T-cell (primary cell): ENCODE data around the gene MAX. TPM values are rescaled to one million over a fixed set of nuclear protein-coding genes. Genes with fewer than 3 reads are reported as not detected.
"Not testable (repeated sequence)": the region's sequence is repeated elsewhere in the genome, so short reads cannot be mapped to it uniquely, and the experiment has no call there.

ENCODE experiments used
- ATAC-seq, 4 experiments: fragments of 200-7000 bp in 3 of 4; fragments of 150-1000 bp in 1 of 4; cut with Tn5 transposase; replicated peaks in 1 of 4; 1 replicate in 3 of 4; 2 replicates in 1 of 4; pipeline ENCODE4 v1.10.0; 2021; ENCODE audit warnings: moderate library complexity in 3 of 4, mild to moderate bottlenecking in 2 of 4, moderate number of reproducible peaks in 1 of 4
- CTCF ChIA-PET, 2 donors: fragments of 300-600 bp; sonication (Branson Sonifier 250); formaldehyde crosslinking; loops; one replicate each; lab custom pipeline; 2022; ENCODE audit warnings: antibody characterized with exemption in 2 of 2; lab: Charles Lee
- POLR2A ChIA-PET, 2 donors: fragments of 300-600 bp; sonication (Branson Sonifier 250); formaldehyde crosslinking; loops; one replicate each; lab custom pipeline; 2022; ENCODE audit warnings: antibody characterized with exemption in 2 of 2; lab: Charles Lee
- DNase-seq, 35 experiments: peaks; one replicate each; pipeline versions ENCODE4 v3.0.0 to v3.0.0-alpha.2; 2013 to 2023
- H3K27ac ChIP-seq: one replicate; pipeline ENCODE4 v1.5.1; 2013; ENCODE audit warnings: low read length
- H3K27me3 ChIP-seq, 2 experiments: replicated peaks in 1 of 2; 1 replicate in 1 of 2; 2 replicates in 1 of 2; pipeline versions ENCODE4 v1.6.1 to v1.7.0; 2013; ENCODE audit warnings: low read length in 1 of 2, mixed read lengths in 1 of 2; ENCODE audit not compliant: control insufficient read depth in 2 of 2, insufficient read depth in 2 of 2; ENCODE audit errors: extremely low read depth in 1 of 2
- H3K36me3 ChIP-seq, 2 donors: 1 replicate in 1 of 2; 2 replicates in 1 of 2; pipeline versions ENCODE4 v1.6.1 to v1.7.0; 2013; ENCODE audit warnings: low read length in 1 of 2; ENCODE audit not compliant: control insufficient read depth in 2 of 2, insufficient read depth in 1 of 2; ENCODE audit errors: extremely low read depth in 1 of 2
- H3K4me1 ChIP-seq, 2 experiments: 1 replicate in 1 of 2; 2 replicates in 1 of 2; pipeline versions ENCODE4 v1.6.1 to v1.7.0; 2013; ENCODE audit warnings: low read length in 2 of 2, mixed read lengths in 1 of 2; ENCODE audit not compliant: insufficient read depth in 2 of 2, control insufficient read depth in 1 of 2; ENCODE audit errors: extremely low read depth in 1 of 2
- H3K4me3 ChIP-seq, 2 donors: 1 replicate in 1 of 2; 2 replicates in 1 of 2; pipeline versions ENCODE4 v1.5.1 to v1.7.0; 2013; ENCODE audit warnings: mild to moderate bottlenecking in 2 of 2, low read length in 1 of 2, moderate library complexity in 1 of 2; ENCODE audit not compliant: control insufficient read depth in 1 of 2; ENCODE audit errors: extremely low read depth in 1 of 2
- H3K9me3 ChIP-seq: 2 replicates; pipeline ENCODE4 v1.7.0; 2013
- H3K27ac Mint-ChIP-seq, 2 donors: one replicate each; pipeline ENCODE4 v1.8.0; 2020 to 2021; ENCODE audit warnings: mild to moderate bottlenecking in 2 of 2, mixed read lengths in 2 of 2
- H3K27me3 Mint-ChIP-seq, 2 donors: one replicate each; pipeline ENCODE4 v1.8.0; 2021 to 2022; ENCODE audit warnings: mixed read lengths in 2 of 2
- H3K36me3 Mint-ChIP-seq: one replicate; pipeline ENCODE4 v1.8.0; 2021; ENCODE audit warnings: mixed read lengths
- H3K4me1 Mint-ChIP-seq, 3 donors: one replicate each; pipeline ENCODE4 v1.8.0; 2020 to 2022; ENCODE audit warnings: mixed read lengths in 3 of 3, mild to moderate bottlenecking in 1 of 3
- H3K4me3 Mint-ChIP-seq, 3 donors: one replicate each; pipeline ENCODE4 v1.8.0; 2020 to 2022; ENCODE audit warnings: mild to moderate bottlenecking in 3 of 3, mixed read lengths in 3 of 3, moderate library complexity in 3 of 3
- H3K9me3 Mint-ChIP-seq, 3 donors: one replicate each; pipeline ENCODE4 v1.8.0; 2020 to 2022; ENCODE audit warnings: mixed read lengths in 3 of 3
- WGBS: methylation state at CpG from one replicate; pipeline ENCODE4 v1.1.5; 2013; ENCODE audit warnings: missing lambda C conversion rate; ENCODE audit not compliant: insufficient coverage; 5-methylcytosine and 5-hydroxymethylcytosine counted together
- total RNA-seq, 35 experiments: library from RNA in 6 of 35; stranded (reverse) in 6 of 35; fragments of 120-200 nt in 1 of 35; gene quantifications; one replicate each; pipeline versions ENCODE4 v1.2.1 to v1.2.4 and lab custom pipeline; 2013 to 2026

The MAX gene
- total RNA-seq, 5 donors from 2014 or later (not counting 1 experiment from before 2014, with no cell fraction given), result 174 to 216 (median 207) TPM

- Histone ChIP-seq H3K36me3 (peaks cover 6 to 97% of the 10 kb centered on the region in 2 donors), H3K27ac (no peak overlapping the region), H3K4me1 (peaks cover 20 to 29% of the 10 kb centered on the region in 2 experiments), H3K9me3 (peaks cover 3% of the 10 kb centered on the region), H3K27me3 (no peaks in the 10 kb centered on the region), H3K4me3 (no peak overlapping the region)
- ATAC-seq, result no peak
- H3K36me3 Mint-ChIP-seq, result peaks cover 80% of the 10 kb centered on the region
- POLR2A ChIA-PET, result interaction anchor here in 1 of 2 donors (2.1 kb wide), 1 partner anchor 10 kb away, joined by 4 read pairs; no protein-coding TSS in a partner anchor
- peaks cover 65 to 80% (median 79%) of the 10 kb centered on the region in 3 donors for H3K4me1 Mint-ChIP-seq
- no peaks in the 10 kb centered on the region for H3K27me3 Mint-ChIP-seq
- WGBS, result 100% methylated on average over 1 of the region's 2 CpGs
- no peak overlapping the region for H3K27ac Mint-ChIP-seq
- H3K4me3 Mint-ChIP-seq, result no peak overlapping the region
- DNase-seq, result no peak
- peaks cover 0 to 9% (median 0%) of the 10 kb centered on the region in 3 donors for H3K9me3 Mint-ChIP-seq
- CTCF ChIA-PET, result no interaction called here
Observed at GRCh38 chr14:65092349-65092748, 10.0 kb downstream of the MAX start.

- peaks cover 76% of the 10 kb centered on the region for H3K36me3 Mint-ChIP-seq
- ATAC-seq, H3K27ac Mint-ChIP-seq, POLR2A ChIA-PET, H3K27me3 ChIP-seq, H3K4me3 ChIP-seq, H3K27me3 Mint-ChIP-seq, H3K9me3 ChIP-seq, H3K27ac ChIP-seq, H3K4me3 Mint-ChIP-seq, CTCF ChIA-PET, DNase-seq: not testable (repeated sequence)
- H3K4me1 Mint-ChIP-seq, result peaks cover 59 to 76% (median 76%) of the 10 kb centered on the region in 3 donors
- no CpG with 5 or more reads among the region's 8 CpGs for WGBS
- H3K9me3 Mint-ChIP-seq, result peaks cover 0 to 13% (median 4%) of the 10 kb centered on the region in 3 donors
- Histone ChIP-seq H3K36me3 (peaks cover 6 to 94% of the 10 kb centered on the region in 2 donors), H3K4me1 (peaks cover 0 to 14% of the 10 kb centered on the region in 2 experiments)
Observed at GRCh38 chr14:65087835-65088234, 14.5 kb downstream of the MAX start.

DNA sequence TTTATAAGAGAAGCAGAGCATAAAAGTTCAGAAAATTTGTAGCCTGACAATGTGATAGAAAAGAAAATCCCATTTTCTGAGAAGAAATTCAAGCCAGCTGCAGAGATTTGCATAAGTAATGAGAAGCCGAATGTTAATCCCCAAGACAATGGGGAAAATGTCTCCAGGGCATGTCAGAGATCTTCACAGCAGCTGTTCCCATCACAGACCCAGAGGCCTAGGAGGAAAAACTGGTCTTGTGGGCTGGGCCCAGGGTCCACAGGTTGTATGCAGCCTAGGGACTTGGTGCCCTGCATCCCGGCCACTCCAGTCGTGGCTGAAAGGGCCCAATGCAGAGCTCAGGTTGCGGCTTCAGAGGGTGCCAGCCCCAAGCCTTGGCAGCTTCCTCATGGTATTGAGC, 15.6 kb downstream of the MAX start:
- H3K27ac ChIP-seq, CTCF ChIA-PET, H3K9me3 ChIP-seq, POLR2A ChIA-PET, H3K4me3 Mint-ChIP-seq, H3K27me3 ChIP-seq, H3K27me3 Mint-ChIP-seq, H3K27ac Mint-ChIP-seq, ATAC-seq, DNase-seq, H3K4me3 ChIP-seq: not testable (repeated sequence)
- Histone ChIP-seq H3K36me3 (peaks cover 6 to 94% of the 10 kb centered on the region in 2 donors), H3K4me1 (peaks cover 0 to 23% of the 10 kb centered on the region in 2 experiments)
- Mint-ChIP-seq H3K4me1 (peaks cover 66 to 80% (median 80%) of the 10 kb centered on the region in 3 donors), H3K9me3 (peaks cover 0 to 13% (median 4%) of the 10 kb centered on the region in 3 donors), H3K36me3 (peaks cover 84% of the 10 kb centered on the region)
- WGBS, result 97% methylated on average over 4 of the region's 4 CpGs

DNA sequence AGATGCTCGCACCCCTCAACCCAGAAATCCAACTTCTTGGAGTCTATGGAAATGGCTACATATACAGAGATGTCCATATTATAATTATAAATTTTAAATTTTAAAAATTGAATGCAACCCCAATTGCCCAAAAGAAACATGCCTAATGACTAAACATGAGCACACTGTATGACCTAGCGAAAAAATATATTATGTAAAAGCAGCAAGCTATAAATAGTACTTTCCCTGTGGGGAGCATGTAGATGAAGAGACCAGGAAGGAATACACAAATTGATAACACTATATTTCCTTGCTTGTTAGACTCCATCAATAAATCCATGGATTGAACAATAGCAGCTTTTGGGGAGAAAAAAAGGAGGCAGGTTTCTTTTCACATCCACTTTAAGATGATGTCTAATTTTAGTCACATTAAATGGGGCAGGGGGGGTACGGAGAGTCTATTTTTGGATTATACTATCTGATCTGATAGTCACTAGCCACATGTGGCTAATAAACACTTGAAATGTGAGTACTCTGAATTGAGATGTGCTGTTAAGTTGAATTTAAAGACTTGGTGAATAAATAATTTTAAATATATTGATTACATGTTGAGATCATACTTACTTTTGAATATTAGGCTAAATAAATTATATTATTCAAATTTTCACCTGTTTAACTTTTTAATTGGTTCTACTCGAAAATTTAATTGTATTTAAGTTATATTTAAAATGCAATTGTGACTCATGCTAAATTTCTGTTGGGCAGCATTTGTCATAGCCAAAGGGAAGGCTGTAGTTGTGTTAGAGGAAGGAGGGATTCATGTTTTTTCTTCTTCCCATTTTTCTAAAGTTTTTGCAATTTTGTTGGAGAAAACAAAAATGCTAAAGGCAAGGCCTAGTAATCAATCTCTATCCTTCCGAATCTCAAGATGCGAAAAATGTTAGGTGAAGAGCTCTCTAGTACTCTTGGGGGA, 17.5 kb downstream of the MAX start:
- Mint-ChIP-seq H3K27ac (peak overlapping the region; percentile 37 to 63), H3K27me3 (no peaks in the 10 kb centered on the region), H3K9me3 (peaks cover 0 to 13% (median 4%) of the 10 kb centered on the region in 3 donors), H3K4me3 (peak overlapping the region in 1 of 3 donors; percentile 24), H3K4me1 (peaks cover 74 to 87% (median 86%) of the 10 kb centered on the region in 3 donors), H3K36me3 (peaks cover 89% of the 10 kb centered on the region)
- ChIA-PET CTCF (interaction anchor here in 1 of 2 donors (0.5 to 0.6 kb wide), 2 partner anchors 80 to 597 kb away, joined by 3 to 4 read pairs; no protein-coding TSS in a partner anchor), POLR2A (interaction anchor here in 1 of 2 donors (0.5 to 1.7 kb wide), 3 partner anchors 13 to 170 kb away, joined by 3 to 5 read pairs (median 5); no protein-coding TSS in a partner anchor)
- DNase-seq (no peak), ATAC-seq (no peak)
- H3K4me1 ChIP-seq, result peaks cover 8 to 29% of the 10 kb centered on the region in 2 experiments
- peaks cover 6 to 93% of the 10 kb centered on the region in 2 donors for H3K36me3 ChIP-seq
- no CpG with 5 or more reads among the region's 6 CpGs for WGBS
- no peak overlapping the region for H3K4me3 ChIP-seq
- H3K27ac ChIP-seq, result no peak overlapping the region
- peaks cover 3% of the 10 kb centered on the region for H3K9me3 ChIP-seq
- H3K27me3 ChIP-seq, result no peaks in the 10 kb centered on the region

DNA sequence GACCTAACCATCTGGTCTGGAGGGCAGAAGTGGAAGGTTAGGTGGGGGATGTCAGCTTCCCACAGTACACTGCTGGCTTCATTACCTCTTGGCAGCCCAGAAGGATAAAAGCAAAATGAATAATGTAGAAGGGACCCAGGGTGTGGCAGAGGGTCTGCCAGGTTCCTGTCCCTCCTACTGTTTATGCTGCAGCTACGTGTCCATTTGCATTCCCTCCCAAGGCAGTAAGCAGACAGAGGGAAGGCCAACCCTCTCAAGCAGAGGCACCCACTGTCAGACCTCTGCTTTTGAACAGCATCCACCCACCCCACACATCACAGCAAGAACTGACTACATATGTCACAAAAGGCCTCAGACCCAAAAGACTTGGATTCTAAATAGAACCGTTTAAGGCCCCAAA, 19.4 kb downstream of the MAX start:
- ATAC-seq (no peak), DNase-seq (no peak)
- Histone ChIP-seq H3K4me3 (no peak overlapping the region), H3K4me1 (peaks cover 14 to 35% of the 10 kb centered on the region in 2 experiments), H3K9me3 (no peaks in the 10 kb centered on the region), H3K27ac (no peak overlapping the region), H3K27me3 (no peaks in the 10 kb centered on the region), H3K36me3 (peaks cover 4 to 88% of the 10 kb centered on the region in 2 donors)
- ChIA-PET CTCF (interaction anchor here (0.7 to 0.8 kb wide), 2 partner anchors 15 to 268 kb away, joined by 3 to 4 read pairs; no protein-coding TSS in a partner anchor), POLR2A (interaction anchor here in 1 of 2 donors (1.0 to 1.7 kb wide), 2 partner anchors 9 to 15 kb away, joined by 4 to 5 read pairs; no protein-coding TSS in a partner anchor)
- no peaks in the 10 kb centered on the region for H3K27me3 Mint-ChIP-seq
- H3K27ac Mint-ChIP-seq, result peak overlapping the region in 1 of 2 donors; percentile 44
- peaks cover 78 to 87% (median 86%) of the 10 kb centered on the region in 3 donors for H3K4me1 Mint-ChIP-seq
- 100% methylated on average over 1 of the region's 2 CpGs for WGBS
- no peak overlapping the region for H3K4me3 Mint-ChIP-seq
- H3K9me3 Mint-ChIP-seq, result peaks cover 0 to 9% (median 4%) of the 10 kb centered on the region in 3 donors
- peaks cover 82% of the 10 kb centered on the region for H3K36me3 Mint-ChIP-seq
